GM21447 (cell line): ENCODE data around the gene PTPRC.

Source experiments
- ATAC-seq: cut with Tn5 transposase; IDR thresholded peaks from one replicate; pipeline ENCODE4 v1.9.1; 2021; ENCODE audit not compliant: unreplicated experiment

PTPRC gene

GRCh38 chr1:198643808-198644207 is 5.0 kb downstream of the PTPRC start:
- ATAC-seq, result no peak

DNA sequence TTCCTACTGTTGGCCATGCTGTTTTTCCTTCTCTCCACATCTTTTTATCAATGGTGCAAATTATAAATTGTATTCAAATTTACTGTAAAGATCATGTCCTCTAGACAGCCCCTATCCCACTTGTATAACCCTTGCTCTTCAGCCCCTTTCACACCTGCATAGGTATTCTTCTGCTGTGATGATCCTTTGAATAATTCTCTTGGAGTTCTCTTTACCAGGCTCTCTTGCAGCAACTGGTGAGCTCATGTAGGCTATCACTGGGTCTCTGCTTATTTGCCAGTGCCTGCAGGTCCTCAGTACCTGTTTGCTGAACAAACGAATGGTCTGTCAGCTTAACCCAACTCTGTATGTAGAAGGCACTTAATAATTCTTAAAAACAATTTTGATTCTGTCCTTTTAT is 8.2 kb downstream of the PTPRC start:
- ATAC-seq, result no peak

- ATAC-seq, result no peak
These were observed 9.8 kb downstream of the PTPRC start for GRCh38 chr1:198648592-198648991.

- ATAC-seq, result no peak
These were observed 10.6 kb downstream of the PTPRC start for GRCh38 chr1:198649232-198649967.

DNA sequence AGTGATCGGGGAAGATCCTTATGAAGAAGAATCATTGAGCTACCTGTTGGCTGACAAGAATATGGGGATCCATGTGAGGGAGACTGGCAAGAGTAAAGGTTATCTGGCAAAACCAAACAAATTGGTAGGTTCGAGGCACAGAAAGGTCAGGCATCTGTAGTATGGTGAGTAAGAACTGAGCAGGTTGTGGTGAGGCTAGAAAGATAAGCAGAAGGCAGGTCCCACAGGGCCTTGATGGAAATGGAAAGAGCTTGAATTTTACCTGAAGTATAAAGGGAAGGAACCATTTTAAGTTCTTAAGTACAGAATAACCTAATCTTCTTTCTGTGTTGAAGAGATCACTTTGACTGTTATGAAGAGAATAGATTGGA is 11.1 kb downstream of the PTPRC start:
- ATAC-seq, result no peak

- ATAC-seq, result no peak
These were observed 11.7 kb downstream of the PTPRC start for GRCh38 chr1:198650506-198650905.

- no peak for ATAC-seq
These were observed 13.0 kb downstream of the PTPRC start for GRCh38 chr1:198651650-198652400.

GRCh38 chr1:198653808-198654413 is 15.1 kb downstream of the PTPRC start:
- ATAC-seq, result no peak

DNA sequence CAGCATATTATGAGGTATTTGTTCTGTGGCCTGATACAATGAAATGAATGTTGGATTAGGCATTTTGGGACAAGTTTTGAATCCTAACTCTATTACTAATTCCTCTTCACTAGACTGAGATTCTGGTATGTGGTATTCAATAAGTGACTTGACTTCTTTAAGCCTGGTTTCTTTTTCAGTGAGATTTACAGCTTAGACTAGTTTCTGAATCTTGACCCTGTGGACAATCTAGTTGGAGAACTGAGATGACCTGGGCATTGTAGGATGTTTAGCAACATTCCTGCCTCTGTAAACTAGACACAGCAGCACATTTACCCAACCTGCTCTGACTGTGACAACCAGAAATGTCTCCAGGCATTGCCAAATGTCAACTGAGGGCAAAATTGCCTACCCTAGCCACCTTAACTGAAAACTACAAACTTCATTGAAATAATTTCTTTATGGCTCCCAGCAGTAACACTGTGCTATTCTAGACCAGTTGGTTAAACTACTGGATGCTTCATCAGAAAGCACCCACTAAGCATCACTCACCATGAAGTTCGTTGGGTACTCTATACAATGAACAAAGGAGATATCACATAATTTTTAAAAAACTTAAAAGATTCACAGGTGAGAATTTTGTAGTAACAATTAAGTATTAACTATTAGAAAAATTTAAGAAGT is 16.8 kb downstream of the PTPRC start:
- ATAC-seq, result no peak

DNA sequence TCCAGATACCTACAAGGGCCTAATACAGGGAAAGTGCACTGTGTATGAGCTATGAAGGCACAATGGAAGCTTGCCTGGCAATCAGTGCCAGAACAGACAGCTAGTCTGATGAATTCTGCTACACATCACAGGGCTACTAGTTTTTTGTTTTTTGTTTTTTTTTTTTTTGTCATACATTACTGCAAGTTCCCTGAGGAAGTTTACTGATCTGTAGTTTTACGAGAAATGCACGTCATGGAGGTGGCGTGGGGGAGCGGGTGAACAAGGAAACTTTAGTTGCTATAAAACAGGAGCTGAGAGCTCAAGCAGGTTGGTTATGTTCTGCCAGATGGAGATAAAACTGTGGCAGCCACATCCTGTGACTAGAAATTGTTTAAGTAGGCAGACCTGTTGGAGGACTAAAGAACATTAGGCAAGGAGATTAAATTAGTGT is 17.7 kb downstream of the PTPRC start:
- ATAC-seq, result peak; percentile 29

- peak; percentile 52 for ATAC-seq
These were observed 18.8 kb downstream of the PTPRC start for GRCh38 chr1:198657550-198658064.

DNA sequence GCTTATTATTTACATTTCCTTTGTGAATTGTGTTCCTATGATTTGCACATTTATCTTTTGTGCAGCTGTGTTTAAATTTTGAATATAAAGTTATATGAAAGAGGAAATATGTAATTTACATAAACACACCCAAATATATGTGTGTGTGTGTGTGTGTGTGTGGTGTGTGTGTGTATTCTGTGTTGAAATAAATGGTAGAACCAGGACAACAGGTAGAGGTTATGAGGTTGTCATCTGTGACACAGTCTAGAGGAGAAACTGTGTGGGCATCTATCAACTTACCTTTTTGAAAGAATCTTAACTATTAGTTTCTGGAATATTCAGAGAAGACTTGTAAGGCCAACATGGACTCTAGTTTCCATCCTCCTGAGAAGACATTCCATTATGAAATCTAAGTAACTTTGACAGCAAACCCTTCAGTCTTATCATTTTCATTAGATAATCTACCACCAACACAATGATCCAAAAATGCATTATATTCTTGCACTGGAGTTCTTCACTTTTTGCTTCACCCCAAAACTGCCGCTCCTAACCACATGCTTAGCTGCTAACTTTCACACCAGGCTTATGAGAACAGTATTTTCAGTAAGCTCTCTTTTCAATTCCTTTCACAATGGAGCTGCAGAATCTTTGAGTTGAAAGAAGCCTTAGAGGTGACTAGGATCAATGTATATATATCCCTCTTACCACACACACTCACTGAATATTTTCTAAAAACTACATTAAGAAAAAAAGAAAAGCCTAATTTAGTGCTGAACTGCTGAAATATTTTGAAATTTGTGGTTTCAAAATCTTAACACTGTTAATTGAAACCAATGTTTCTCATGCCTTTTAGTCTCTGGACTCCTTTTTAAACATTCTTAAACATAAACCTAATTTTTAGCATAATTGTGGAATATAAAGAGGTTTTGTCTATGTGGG is 21.8 kb downstream of the PTPRC start:
- ATAC-seq, result peak; percentile 42

- ATAC-seq, result no peak
These were observed 24.0 kb downstream of the PTPRC start for GRCh38 chr1:198662821-198663220.

- ATAC-seq, result no peak
These were observed 25.4 kb downstream of the PTPRC start for GRCh38 chr1:198664068-198664788.

DNA sequence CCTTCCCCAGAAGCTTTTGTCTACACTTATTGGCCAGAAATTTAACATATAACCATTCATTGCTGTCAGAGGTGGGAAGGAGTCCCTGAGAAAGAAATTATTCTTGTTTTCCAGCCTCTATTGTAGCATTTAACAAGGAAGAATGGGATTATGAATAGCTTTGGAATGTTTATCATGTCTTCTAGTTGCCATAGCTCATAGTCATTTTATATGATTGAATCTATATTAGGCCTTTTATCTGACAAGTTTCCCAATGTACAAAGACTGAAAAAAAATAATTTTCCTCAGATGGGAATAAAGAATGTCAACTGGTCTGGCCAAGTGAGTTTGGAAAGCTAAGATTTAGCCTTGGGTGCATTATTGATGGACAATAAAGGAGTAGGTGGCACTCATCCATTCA is 28.3 kb downstream of the PTPRC start:
- no peak for ATAC-seq

GRCh38 chr1:198667807-198668206 is 29.0 kb downstream of the PTPRC start:
- no peak for ATAC-seq

GRCh38 chr1:198669023-198669698 is 30.3 kb downstream of the PTPRC start:
- peak; percentile 78 for ATAC-seq

DNA sequence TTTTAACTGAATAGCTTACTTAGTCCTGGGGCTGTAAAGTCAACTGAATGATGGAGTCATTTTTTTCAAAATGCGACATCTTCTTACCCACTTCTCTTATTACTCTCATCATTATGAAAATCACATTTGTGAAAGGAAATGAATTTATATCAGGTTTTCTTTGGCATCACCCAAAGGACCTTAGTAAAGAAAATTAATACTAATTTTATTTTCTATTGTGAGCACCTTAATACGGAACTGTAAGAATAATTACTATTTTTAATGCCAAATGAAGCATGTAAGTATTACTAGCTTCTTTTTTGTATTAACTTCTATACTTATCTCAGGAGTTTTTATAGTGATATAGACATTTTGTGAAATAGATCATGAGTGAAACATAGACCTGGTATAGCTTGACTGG is 30.9 kb downstream of the PTPRC start:
- no peak for ATAC-seq

- ATAC-seq, result peak; percentile 38
These were observed 32.3 kb downstream of the PTPRC start for GRCh38 chr1:198671136-198671535.
